HG03442 (cell line): Measurements from ENCODE around the gene PCSK2.

Source experiments
- ATAC-seq: cut with Tn5 transposase; IDR thresholded peaks from one replicate; pipeline ENCODE4 v1.9.1; 2021; ENCODE audit warnings: mild to moderate bottlenecking, moderate library complexity; ENCODE audit not compliant: unreplicated experiment

The PCSK2 gene

DNA sequence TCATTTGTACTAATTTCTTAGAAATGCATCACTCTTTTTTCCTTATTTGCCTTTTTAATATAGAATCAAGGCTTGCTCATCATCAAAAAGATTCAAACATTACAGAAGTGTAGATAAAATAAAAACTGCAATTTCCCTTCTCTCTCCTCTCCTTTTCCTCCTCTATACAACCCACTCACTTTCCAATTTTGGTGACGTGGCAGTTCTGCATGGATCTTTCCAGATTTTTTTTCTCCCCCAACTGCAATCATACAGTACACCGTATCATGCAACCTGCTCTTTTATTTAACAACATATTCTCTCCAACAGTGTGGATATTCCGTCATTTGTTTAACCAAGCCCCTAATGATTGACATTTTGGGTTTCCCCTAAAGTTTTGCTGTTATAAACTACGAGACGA lies 163.8 kb downstream of the PCSK2 start:
- no peak for ATAC-seq

DNA sequence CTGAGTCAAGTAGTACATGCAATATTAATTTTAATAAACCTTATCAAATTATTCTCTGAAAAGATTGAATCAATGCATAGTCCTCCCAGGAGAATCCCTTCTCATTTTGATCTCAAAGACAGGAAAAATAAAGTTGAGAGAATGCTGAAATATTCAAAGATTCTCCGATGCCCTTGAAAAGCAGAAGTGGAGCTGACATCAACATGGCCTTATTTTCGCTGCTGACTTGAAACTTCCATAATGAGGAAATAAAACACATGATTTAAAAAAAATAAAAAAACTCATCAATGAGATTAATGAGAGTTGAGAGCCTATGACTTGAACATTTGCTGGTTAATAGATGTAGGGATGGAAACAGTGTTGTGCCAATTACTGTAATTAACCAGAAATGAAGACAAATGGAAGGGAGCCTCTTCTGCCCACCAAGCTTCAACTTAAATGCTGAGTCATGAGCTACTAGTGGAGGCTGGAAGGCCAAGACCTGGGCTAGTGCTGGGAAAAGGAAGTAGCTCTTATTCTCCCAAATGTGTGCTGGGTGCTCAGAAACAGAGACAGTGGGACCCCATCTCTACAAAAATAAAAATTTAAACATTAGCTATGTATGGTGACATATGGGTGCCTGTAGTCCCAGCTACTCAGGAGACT lies 164.4 kb downstream of the PCSK2 start:
- ATAC-seq: no peak

GRCh38 chr20:17394411-17394810 lies 167.6 kb downstream of the PCSK2 start:
- ATAC-seq: no peak

DNA sequence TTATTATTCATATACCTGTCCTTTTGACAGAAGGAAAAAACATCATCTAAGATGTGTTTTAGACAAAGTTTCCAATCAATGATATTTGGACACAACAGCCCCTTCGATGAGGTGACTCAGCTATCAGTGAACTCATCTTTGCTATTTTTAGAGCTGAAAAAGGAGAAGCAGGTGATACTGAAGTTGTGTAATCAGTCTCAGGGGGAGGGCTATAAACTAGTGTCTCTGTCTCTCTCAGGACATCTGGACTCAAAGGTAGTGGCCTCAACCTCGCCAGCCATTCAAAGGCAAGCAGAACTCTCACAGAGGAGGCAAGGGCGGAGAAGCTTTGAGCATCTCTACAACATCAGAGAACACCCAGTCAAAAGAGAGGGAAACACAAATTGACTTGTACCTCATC lies 168.9 kb downstream of the PCSK2 start:
- ATAC-seq: no peak

GRCh38 chr20:17399303-17399985 lies 172.6 kb downstream of the PCSK2 start:
- ATAC-seq: no peak

DNA sequence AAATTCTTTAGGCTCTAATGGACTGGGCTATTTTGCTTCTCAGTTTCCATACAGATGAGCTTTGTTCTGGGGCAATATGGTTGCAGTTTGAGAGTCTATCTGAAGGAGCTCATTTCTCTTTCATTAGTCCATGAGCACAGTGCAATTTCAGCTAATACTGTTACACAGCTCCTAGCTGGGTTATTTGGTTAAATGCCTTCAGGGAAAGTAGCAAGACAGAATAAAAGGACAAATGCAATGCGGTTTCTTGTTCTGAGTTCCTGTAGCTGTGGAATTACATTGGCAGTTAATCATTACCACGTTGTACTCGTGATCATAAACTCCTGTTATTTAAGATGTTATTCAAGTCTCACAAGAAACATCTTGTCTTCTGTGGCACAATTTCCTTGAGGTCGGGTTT lies 176.6 kb downstream of the PCSK2 start:
- no peak for ATAC-seq

- no peak for ATAC-seq
These were observed 179.3 kb downstream of the PCSK2 start for GRCh38 chr20:17406051-17406590.

- no peak for ATAC-seq
These were observed 180.7 kb downstream of the PCSK2 start for GRCh38 chr20:17407550-17407949.

GRCh38 chr20:17417225-17417624 lies 190.4 kb downstream of the PCSK2 start:
- ATAC-seq: no peak

- ATAC-seq: no peak
These were observed 191.9 kb downstream of the PCSK2 start for GRCh38 chr20:17418737-17419136.

- ATAC-seq: no peak
These were observed 192.7 kb downstream of the PCSK2 start for GRCh38 chr20:17419479-17420041.

DNA sequence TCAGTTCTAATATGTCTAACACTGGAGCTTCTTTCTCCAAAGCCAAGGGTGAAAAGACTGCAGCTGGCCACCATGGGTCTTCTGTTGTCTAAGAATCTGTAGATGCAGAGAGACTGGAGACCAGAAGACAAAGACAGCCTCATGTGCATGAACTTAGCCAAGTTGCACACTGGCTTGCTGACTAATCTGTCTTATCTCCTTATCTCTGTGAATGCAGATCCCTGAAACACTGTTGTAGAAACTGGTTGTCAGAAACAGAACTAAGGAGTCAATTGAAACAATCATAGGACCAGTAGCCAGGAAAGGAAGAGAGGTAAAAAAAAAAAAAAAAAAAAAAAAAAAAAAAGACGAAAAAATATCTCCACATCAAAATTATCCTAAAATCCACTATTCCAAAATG lies 194.7 kb downstream of the PCSK2 start:
- no peak for ATAC-seq

- ATAC-seq: no peak
These were observed 196.9 kb downstream of the PCSK2 start for GRCh38 chr20:17423782-17424181.

DNA sequence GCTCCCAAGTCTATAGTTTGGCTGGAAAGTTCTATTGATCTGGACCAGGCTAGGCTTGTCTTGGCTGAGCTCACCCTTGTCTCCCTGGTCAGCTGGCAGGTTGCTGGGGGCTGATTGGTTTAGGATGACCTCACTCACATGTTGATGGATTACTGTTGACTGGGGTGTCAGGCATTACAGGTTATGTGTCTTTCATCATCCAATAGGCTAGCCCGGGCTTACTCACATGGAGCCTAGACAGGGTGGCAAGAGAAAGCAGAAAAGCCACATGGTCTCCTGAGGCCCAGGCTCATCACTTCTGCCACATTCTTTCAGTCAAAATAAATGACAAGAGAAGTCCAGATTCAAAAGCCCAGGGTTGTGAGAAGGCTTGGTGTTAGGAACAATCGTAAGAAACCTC lies 200.8 kb downstream of the PCSK2 start:
- no peak for ATAC-seq

DNA sequence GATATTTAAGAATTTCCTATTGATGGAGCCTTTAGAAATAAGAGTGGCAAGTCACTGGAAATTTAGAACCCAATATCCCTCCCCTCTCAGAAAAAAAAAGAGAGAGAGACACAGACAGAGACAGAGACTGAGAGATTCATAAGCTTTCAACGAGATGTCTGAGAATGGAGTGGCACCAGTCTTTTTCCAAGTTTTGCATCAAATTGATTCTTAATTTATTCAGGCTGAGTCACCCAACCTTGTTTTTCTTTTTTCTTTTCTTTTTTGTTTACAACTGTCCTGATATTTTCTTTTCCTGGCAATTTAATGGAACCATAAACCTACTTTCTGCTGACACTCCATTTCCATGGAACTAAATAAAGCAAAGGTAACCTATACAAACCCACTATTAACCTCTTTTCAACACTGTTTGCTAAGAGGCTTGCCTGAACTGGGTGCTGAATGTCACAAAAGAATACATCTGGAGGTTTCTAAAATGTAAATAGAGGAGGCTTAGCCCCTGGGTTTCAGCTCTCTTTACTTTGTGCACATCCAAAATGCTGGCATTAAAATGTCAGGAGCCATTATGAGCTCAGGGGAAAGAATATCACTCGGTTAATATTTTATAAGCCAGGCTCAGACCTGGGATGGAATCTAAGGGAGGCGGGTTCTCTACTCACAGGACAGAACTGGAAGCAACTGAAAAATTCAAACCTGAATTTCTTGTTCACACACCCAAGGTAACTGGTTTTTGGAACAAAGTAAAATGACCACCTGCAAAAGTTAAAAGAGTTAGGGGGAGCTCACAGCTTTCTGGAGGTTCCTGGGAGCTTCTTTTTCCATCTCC lies 203.5 kb downstream of the PCSK2 start:
- no peak for ATAC-seq

GRCh38 chr20:17431621-17432364 lies 205.0 kb downstream of the PCSK2 start:
- no peak for ATAC-seq

GRCh38 chr20:17436664-17437063 lies 209.8 kb downstream of the PCSK2 start:
- no peak for ATAC-seq

DNA sequence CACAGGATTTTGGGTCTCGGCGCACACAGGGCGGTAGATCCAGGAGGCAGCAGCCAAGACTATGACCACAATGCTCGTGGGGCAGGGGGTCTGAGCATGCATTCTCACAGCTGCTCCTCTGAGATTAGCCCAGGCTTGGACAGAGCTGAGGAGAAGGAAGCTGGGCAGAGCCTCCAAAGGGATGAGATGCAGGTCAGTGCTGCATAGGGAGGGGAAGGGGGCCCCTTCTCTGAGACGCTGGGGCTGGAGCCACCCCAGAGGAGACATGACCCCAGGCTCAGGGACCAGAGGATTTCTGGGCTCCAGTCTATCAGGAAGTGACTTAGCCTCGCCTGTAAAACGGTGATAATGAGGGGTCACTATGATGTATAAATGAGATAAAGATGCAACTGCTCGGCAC lies 210.4 kb downstream of the PCSK2 start:
- no peak for ATAC-seq

GRCh38 chr20:17438436-17439039 lies 211.7 kb downstream of the PCSK2 start:
- ATAC-seq: no peak

- ATAC-seq: no peak
These were observed 212.9 kb downstream of the PCSK2 start for GRCh38 chr20:17439616-17440296.
